Endodermal cell (in vitro differentiated cells): ENCODE data around the gene BTRC. TPM values are rescaled to one million over a fixed set of nuclear protein-coding genes. Genes with fewer than 3 reads are reported as not detected.

ENCODE experiments used
- DNase-seq: peaks from one replicate; pipeline ENCODE4 v3.0.0-alpha.2; 2017
- H3K27ac ChIP-seq: 2 replicates; pipeline ENCODE4 v1.5.1; 2013; ENCODE audit warnings: mild to moderate bottlenecking, low read depth, low read length, moderate library complexity
- H3K27me3 ChIP-seq: 2 replicates; pipeline ENCODE4 v1.6.1; 2013; ENCODE audit warnings: mild to moderate bottlenecking, low read length, moderate library complexity; ENCODE audit not compliant: insufficient read depth, control insufficient read depth, poor library complexity, severe bottlenecking
- H3K36me3 ChIP-seq: 2 replicates; pipeline ENCODE4 v1.7.0; 2013; ENCODE audit warnings: mild to moderate bottlenecking, low read length, moderate library complexity; ENCODE audit not compliant: control insufficient read depth, insufficient read depth
- H3K4me1 ChIP-seq: one replicate; pipeline ENCODE4 v1.7.0; 2013; ENCODE audit warnings: low read length; ENCODE audit not compliant: control insufficient read depth, insufficient read depth
- H3K4me3 ChIP-seq: 2 replicates; pipeline ENCODE4 v1.5.1; 2013; ENCODE audit warnings: mild to moderate bottlenecking, low read length, moderate library complexity
- H3K9ac ChIP-seq: 2 replicates; pipeline ENCODE4 v1.6.1; 2013; ENCODE audit warnings: mild to moderate bottlenecking, low read length, moderate library complexity; ENCODE audit not compliant: poor library complexity, severe bottlenecking; ENCODE audit errors: extremely low read depth
- H3K9me3 ChIP-seq: 2 replicates; pipeline ENCODE4 v1.6.1; 2013; ENCODE audit warnings: mild to moderate bottlenecking, low read length, moderate library complexity; ENCODE audit not compliant: control insufficient read depth
- H3K27ac Mint-ChIP-seq: 2 replicates; pipeline ENCODE4 v1.8.0; 2020; ENCODE audit warnings: mixed read lengths
- H3K27me3 Mint-ChIP-seq: 2 replicates; pipeline ENCODE4 v1.8.0; 2021; ENCODE audit warnings: mild to moderate bottlenecking, mixed read lengths; ENCODE audit not compliant: insufficient read depth
- H3K36me3 Mint-ChIP-seq: 2 replicates; pipeline ENCODE4 v1.8.0; 2020; ENCODE audit warnings: low read depth, mixed read lengths
- H3K4me1 Mint-ChIP-seq: 2 replicates; pipeline ENCODE4 v1.8.0; 2020; ENCODE audit warnings: mixed read lengths
- H3K4me3 Mint-ChIP-seq: 2 replicates; pipeline ENCODE4 v1.8.0; 2020; ENCODE audit warnings: mild to moderate bottlenecking, moderate library complexity, mixed read lengths
- H3K9me3 Mint-ChIP-seq: 2 replicates; pipeline ENCODE4 v1.8.0; 2020; ENCODE audit warnings: mild to moderate bottlenecking, mixed read lengths
- CTCF ChIP-seq: fragments of 200-600 bp; sonication (generic); conservative IDR thresholded peaks from 2 replicates; pipeline ENCODE4 v1.5.0; 2021; ENCODE audit warnings: antibody characterized with exemption, mild to moderate bottlenecking
- WGBS, 2 experiments: methylation state at CpG; one replicate each; pipeline versions ENCODE4 v1.1.5 to v1.1.7; 2013; ENCODE audit warnings: missing lambda C conversion rate in 2 of 2, mixed read lengths in 1 of 2; ENCODE audit not compliant: insufficient coverage in 1 of 2, insufficient read length in 1 of 2; 5-methylcytosine and 5-hydroxymethylcytosine counted together
- total RNA-seq, 2 donors: library from RNA; stranded (reverse); fragmentation: NEBNext Ultra II Directional in 1 of 2; extraction: Animal tissue kit (Norgen Biotek cat#: 25700) in 1 of 2; gene quantifications; 2 replicates in 1 of 2; 3 replicates in 1 of 2; pipeline ENCODE4 v1.2.1, GENCODE V29; 2021

The BTRC gene
- total RNA-seq, 2 donors from 2014 or later, result 30.1 to 38.2 TPM

GRCh38 chr10:101354328-101355071 lies 535 bp downstream of the BTRC start:
- peaks cover 15% of the 10 kb centered on the region for H3K4me1 Mint-ChIP-seq

GRCh38 chr10:101355072-101355706 lies 1.2 kb downstream of the BTRC start:
- WGBS, 2 experiments, result 67 to 81% methylated on average over 5 to 6 of the region's 6 CpGs
- Histone ChIP-seq H3K36me3 (no peaks in the 10 kb centered on the region), H3K4me3 (peak overlapping the region; percentile 93), H3K9ac (peak overlapping the region; percentile 62), H3K4me1 (peaks cover 3% of the 10 kb centered on the region), H3K9me3 (no peaks in the 10 kb centered on the region), H3K27me3 (no peaks in the 10 kb centered on the region), H3K27ac (no peak overlapping the region)
- Mint-ChIP-seq H3K36me3 (peaks cover 6% of the 10 kb centered on the region), H3K4me3 (peak overlapping the region; percentile 91), H3K27me3 (peaks cover 11% of the 10 kb centered on the region), H3K9me3 (no peaks in the 10 kb centered on the region), H3K27ac (peak overlapping the region; percentile 90), H3K4me1 (peaks cover 15% of the 10 kb centered on the region)
- no peak for TF ChIP-seq CTCF
- no peak for DNase-seq

More at GRCh38 chr10:101354328-101355071, 535 bp downstream of the BTRC start:
- no peaks in the 10 kb centered on the region for H3K27me3 ChIP-seq
- H3K27me3 Mint-ChIP-seq, result peaks cover 12% of the 10 kb centered on the region
- peak overlapping the region; percentile 93 for H3K4me3 ChIP-seq
- peak; percentile 92 for DNase-seq
- peaks cover 6% of the 10 kb centered on the region for H3K36me3 Mint-ChIP-seq
- TF ChIP-seq CTCF, result peak; percentile 44
- no peaks in the 10 kb centered on the region for H3K9me3 Mint-ChIP-seq
- peaks cover 3% of the 10 kb centered on the region for H3K4me1 ChIP-seq
- 0 to 2% methylated on average over 14 to 29 of the region's 29 CpGs for WGBS, 2 experiments
- peak overlapping the region; percentile 88 for H3K27ac ChIP-seq
- peak overlapping the region; percentile 62 for H3K9ac ChIP-seq
- H3K36me3 ChIP-seq, result no peaks in the 10 kb centered on the region
- no peaks in the 10 kb centered on the region for H3K9me3 ChIP-seq
- peak overlapping the region; percentile 91 for H3K4me3 Mint-ChIP-seq
- H3K27ac Mint-ChIP-seq, result peak overlapping the region; percentile 90

GRCh38 chr10:101356132-101356531 lies 2.2 kb downstream of the BTRC start:
- peaks cover 6% of the 10 kb centered on the region for H3K36me3 Mint-ChIP-seq
- H3K4me3 Mint-ChIP-seq, result no peak overlapping the region
- H3K9me3 Mint-ChIP-seq, result no peaks in the 10 kb centered on the region
- Histone ChIP-seq H3K4me3 (no peak overlapping the region), H3K9me3 (no peaks in the 10 kb centered on the region), H3K27me3 (no peaks in the 10 kb centered on the region), H3K9ac (no peak overlapping the region), H3K36me3 (no peaks in the 10 kb centered on the region), H3K27ac (no peak overlapping the region), H3K4me1 (peaks cover 3% of the 10 kb centered on the region)
- WGBS, 2 experiments, result 96 to 100% methylated on average over 4 to 5 of the region's 5 CpGs
- DNase-seq, result no peak
- peaks cover 5% of the 10 kb centered on the region for H3K27me3 Mint-ChIP-seq
- no peak overlapping the region for H3K27ac Mint-ChIP-seq
- TF ChIP-seq CTCF, result no peak
- H3K4me1 Mint-ChIP-seq, result peaks cover 15% of the 10 kb centered on the region
